Kidney (tissue), 14 donors: Measurements from ENCODE around the gene FCN1. TPM values are rescaled to one million over a fixed set of nuclear protein-coding genes. Genes with fewer than 3 reads are reported as not detected.

Source experiments
- DNase-seq, 5 donors: peaks; one replicate each; pipeline ENCODE4 v3.0.0-alpha.2; 2013 to 2020
- FAIRE-seq: peaks from 2 replicates; lab custom pipeline; 2012; peaks lifted over from hg19 to GRCh38; lab: Jason Lieb, UNC
- H3K27ac ChIP-seq, 2 donors: one replicate each; pipeline ENCODE4 v1.7.0; 2013; ENCODE audit warnings: low read depth in 2 of 2, low read length in 2 of 2, inconsistent platforms in 1 of 2
- H3K27me3 ChIP-seq: one replicate; pipeline ENCODE4 v1.7.1; 2013; ENCODE audit warnings: low read length, inconsistent platforms; ENCODE audit not compliant: control insufficient read depth, insufficient read depth
- H3K36me3 ChIP-seq, 3 donors: one replicate each; pipeline versions ENCODE4 v1.7.0 to v1.7.1; 2013; ENCODE audit warnings: low read length in 3 of 3, control low read depth in 1 of 3, inconsistent platforms in 1 of 3; ENCODE audit not compliant: insufficient read depth in 3 of 3, control insufficient read depth in 2 of 3
- H3K4me1 ChIP-seq, 3 donors: one replicate each; pipeline versions ENCODE4 v1.7.0 to v1.7.1; 2013; ENCODE audit warnings: low read length in 3 of 3, inconsistent platforms in 1 of 3, low read depth in 1 of 3; ENCODE audit not compliant: control insufficient read depth in 2 of 3, insufficient read depth in 2 of 3
- H3K4me3 ChIP-seq, 3 donors: one replicate each; pipeline versions ENCODE4 v1.7.0 to v1.8.1; 2013; ENCODE audit warnings: low read length in 3 of 3, control low read depth in 1 of 3, inconsistent platforms in 1 of 3
- H3K9ac ChIP-seq, 3 donors: one replicate each; pipeline versions ENCODE4 v1.7.0 to v1.7.1; 2013; ENCODE audit warnings: low read length in 3 of 3, control low read depth in 1 of 3, inconsistent platforms in 1 of 3
- H3K9me3 ChIP-seq, 3 donors: one replicate each; pipeline versions ENCODE4 v1.7.0 to v1.7.1; 2013; ENCODE audit warnings: low read length in 3 of 3, control low read depth in 1 of 3, inconsistent platforms in 1 of 3; ENCODE audit not compliant: control insufficient read depth in 2 of 3, insufficient read depth in 1 of 3
- intact Hi-C: fragments of 100-400 bp; cut with DNase I; formaldehyde crosslinking; loops from one replicate; pipeline ENCODE4 v1.11.1; 2022
- polyA plus RNA-seq: library from polyadenylated mRNA; stranded (reverse); fragments of 350-450 nt; fragmentation: Illumina TruSeq; extraction: RNeasy Lipid Tissue Mini Kit (QIAGEN cat#74804); gene quantifications from one replicate; pipeline ENCODE4 v1.2.3, GENCODE V29; 2014; ENCODE audit warnings: low read depth, low replicate concordance; ENCODE audit not compliant: insufficient read depth
- total RNA-seq: library from RNA; stranded (reverse); fragmentation: NEBNext Ultra II Directional; extraction: Animal tissue kit (Norgen Biotek cat#: 25700); gene quantifications from one replicate; pipeline ENCODE4 v1.2.1, GENCODE V29; 2021
- TF ChIP-seq, protein P1 (sequence below): IDR thresholded peaks from 3 replicates; pipeline ENCODE4 v1.5.1; 2012; ENCODE audit warnings: mild to moderate bottlenecking, moderate library complexity, borderline replicate concordance; ENCODE audit not compliant: insufficient read depth; ENCODE audit errors: extremely low read depth
- donor health status: control.
- donor health status: control.
- donor health status: control.
- donor health status: control.
- donor health status: control.
- donor health status: DM: yes; HTN: yes; CAD: no.
- donor health status: Normal renal cell carcinoma (clear cell type).

FCN1 gene
- total and polyA plus RNA-seq, 2 donors from 2014 or later, result 3.2 to 13.0 TPM

DNA sequence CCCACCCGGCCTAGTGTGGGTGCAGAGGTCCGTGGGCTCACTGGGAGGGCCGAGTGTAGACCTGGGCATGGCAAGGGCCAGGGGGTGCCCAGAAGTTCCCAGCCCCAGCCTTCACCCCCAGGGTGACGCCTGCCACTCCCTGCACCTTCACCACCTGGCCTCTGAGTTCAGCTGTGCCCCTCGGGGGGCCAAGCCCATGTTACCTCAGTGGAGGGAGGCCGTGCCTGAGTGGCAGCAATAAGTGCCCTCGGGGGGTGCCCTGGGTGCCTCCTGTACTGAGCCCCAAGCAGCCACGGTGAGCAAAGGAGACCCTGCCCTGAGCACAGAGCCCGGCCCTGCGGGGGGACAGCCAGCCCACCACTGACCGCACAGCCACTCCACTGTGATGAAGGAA lies 47.4 kb downstream of the FCN1 start:
- no peaks in the 10 kb centered on the region for H3K27me3 ChIP-seq
- H3K9me3 ChIP-seq, result no peaks in the 10 kb centered on the region
- no peak overlapping the region for H3K9ac ChIP-seq
- FAIRE-seq, result no peak
- DNase-seq, result no peak
- no peaks in the 10 kb centered on the region for H3K36me3 ChIP-seq
- H3K27ac ChIP-seq, result no peak overlapping the region
- H3K4me1 ChIP-seq, result peaks cover 0 to 2% (median 0%) of the 10 kb centered on the region in 3 donors
- TF ChIP-seq, protein P1, sequence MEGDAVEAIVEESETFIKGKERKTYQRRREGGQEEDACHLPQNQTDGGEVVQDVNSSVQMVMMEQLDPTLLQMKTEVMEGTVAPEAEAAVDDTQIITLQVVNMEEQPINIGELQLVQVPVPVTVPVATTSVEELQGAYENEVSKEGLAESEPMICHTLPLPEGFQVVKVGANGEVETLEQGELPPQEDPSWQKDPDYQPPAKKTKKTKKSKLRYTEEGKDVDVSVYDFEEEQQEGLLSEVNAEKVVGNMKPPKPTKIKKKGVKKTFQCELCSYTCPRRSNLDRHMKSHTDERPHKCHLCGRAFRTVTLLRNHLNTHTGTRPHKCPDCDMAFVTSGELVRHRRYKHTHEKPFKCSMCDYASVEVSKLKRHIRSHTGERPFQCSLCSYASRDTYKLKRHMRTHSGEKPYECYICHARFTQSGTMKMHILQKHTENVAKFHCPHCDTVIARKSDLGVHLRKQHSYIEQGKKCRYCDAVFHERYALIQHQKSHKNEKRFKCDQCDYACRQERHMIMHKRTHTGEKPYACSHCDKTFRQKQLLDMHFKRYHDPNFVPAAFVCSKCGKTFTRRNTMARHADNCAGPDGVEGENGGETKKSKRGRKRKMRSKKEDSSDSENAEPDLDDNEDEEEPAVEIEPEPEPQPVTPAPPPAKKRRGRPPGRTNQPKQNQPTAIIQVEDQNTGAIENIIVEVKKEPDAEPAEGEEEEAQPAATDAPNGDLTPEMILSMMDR, result no peak
- intact Hi-C loops, result no loop called here
- H3K4me3 ChIP-seq, result no peak overlapping the region

DNA sequence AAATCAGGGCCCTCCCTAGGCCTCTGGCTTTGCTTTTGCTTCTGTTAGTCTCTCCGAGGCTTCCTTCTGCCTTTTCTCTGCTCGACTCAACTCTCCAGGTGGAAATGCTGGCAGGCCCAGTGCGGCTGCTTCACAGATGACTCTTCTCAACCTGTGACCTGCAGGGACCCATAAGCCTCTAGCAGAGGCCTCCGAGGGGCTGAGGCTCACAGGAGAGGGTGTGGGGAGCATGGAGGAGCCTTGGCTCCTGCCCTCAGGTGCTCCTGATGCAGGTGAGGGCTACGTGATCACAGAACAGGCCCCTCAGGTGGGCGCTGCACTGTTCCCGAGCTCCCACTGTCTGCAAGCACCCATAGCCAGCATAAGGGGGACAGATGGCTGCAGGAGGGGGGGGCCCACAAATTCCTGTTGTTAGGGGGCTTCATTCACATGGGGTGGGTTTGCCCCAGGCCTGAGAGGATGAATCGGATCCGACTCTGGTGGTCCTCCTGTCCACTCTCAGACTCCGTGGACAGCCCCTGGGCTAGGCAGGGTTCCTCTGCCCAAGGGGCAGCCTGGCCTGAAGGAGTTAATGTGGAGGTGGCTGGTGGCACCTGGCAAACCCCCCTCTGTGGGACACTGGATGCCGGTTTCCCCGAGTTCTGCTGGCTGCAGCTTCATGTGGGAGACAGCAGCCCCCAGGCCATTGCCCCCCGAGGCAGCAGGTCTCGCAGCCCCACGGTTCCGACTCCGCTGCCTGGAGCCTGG lies 48.0 kb downstream of the FCN1 start:
- FAIRE-seq (no peak), DNase-seq (peak in 1 of 5 donors; percentile 71)
- H3K4me1 ChIP-seq, result peaks cover 0 to 2% (median 0%) of the 10 kb centered on the region in 3 donors
- H3K9me3 ChIP-seq, result no peaks in the 10 kb centered on the region
- TF ChIP-seq, protein P1, result no peak
- intact Hi-C loops, result no loop called here
- no peak overlapping the region for H3K27ac ChIP-seq
- no peaks in the 10 kb centered on the region for H3K27me3 ChIP-seq
- H3K36me3 ChIP-seq, result no peaks in the 10 kb centered on the region
- no peak overlapping the region for H3K4me3 ChIP-seq
- H3K9ac ChIP-seq, result no peak overlapping the region

DNA sequence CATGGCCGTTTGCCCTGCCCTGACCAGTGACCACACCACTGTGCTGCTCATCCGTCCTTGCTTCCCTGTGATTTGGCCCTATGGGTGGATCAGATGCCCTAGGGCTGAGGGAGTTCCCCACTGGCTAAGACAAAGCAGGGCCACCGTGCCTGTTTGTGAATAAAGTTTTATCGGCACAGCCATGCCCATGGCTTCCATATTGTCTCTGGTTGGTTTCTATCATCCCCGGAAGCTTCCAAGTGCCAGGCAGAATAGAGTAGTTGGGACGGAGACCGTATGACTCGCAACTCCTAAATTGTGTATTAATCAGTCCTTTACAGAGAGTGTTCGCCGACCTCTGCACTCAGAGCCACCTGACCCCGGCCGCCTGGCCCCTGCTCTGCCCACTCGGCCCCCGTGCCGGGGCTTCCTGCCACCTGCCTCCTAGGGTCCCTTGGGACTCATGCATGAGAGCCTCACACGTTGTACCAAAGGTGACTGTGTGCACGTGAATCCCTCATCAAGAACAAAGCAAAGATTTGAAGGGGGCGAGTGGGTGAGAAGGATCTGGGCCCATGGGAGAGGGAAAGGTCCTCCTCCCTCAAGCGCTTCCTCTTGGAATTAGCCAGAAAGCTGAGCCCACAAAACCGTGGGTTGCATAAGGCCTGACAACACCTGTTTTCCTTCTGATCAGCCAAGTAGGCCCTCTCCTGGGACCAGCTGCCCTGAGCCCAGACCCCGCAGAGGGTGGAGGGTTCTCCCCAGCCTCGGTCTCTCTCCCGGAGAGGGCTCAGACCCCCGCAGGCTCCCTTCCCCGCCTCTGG lies 48.8 kb downstream of the FCN1 start:
- TF ChIP-seq, protein P1, result no peak
- H3K9ac ChIP-seq, result no peak overlapping the region
- peaks cover 0 to 2% (median 0%) of the 10 kb centered on the region in 3 donors for H3K4me1 ChIP-seq
- FAIRE-seq (no peak), DNase-seq (no peak)
- no peaks in the 10 kb centered on the region for H3K9me3 ChIP-seq
- no peak overlapping the region for H3K4me3 ChIP-seq
- intact Hi-C loops, result no loop called here
- no peaks in the 10 kb centered on the region for H3K36me3 ChIP-seq
- no peak overlapping the region for H3K27ac ChIP-seq
- no peaks in the 10 kb centered on the region for H3K27me3 ChIP-seq
